ENCODE measurements around the gene AUP1.

Gene AUP1, protein sequence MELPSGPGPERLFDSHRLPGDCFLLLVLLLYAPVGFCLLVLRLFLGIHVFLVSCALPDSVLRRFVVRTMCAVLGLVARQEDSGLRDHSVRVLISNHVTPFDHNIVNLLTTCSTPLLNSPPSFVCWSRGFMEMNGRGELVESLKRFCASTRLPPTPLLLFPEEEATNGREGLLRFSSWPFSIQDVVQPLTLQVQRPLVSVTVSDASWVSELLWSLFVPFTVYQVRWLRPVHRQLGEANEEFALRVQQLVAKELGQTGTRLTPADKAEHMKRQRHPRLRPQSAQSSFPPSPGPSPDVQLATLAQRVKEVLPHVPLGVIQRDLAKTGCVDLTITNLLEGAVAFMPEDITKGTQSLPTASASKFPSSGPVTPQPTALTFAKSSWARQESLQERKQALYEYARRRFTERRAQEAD

DNA sequence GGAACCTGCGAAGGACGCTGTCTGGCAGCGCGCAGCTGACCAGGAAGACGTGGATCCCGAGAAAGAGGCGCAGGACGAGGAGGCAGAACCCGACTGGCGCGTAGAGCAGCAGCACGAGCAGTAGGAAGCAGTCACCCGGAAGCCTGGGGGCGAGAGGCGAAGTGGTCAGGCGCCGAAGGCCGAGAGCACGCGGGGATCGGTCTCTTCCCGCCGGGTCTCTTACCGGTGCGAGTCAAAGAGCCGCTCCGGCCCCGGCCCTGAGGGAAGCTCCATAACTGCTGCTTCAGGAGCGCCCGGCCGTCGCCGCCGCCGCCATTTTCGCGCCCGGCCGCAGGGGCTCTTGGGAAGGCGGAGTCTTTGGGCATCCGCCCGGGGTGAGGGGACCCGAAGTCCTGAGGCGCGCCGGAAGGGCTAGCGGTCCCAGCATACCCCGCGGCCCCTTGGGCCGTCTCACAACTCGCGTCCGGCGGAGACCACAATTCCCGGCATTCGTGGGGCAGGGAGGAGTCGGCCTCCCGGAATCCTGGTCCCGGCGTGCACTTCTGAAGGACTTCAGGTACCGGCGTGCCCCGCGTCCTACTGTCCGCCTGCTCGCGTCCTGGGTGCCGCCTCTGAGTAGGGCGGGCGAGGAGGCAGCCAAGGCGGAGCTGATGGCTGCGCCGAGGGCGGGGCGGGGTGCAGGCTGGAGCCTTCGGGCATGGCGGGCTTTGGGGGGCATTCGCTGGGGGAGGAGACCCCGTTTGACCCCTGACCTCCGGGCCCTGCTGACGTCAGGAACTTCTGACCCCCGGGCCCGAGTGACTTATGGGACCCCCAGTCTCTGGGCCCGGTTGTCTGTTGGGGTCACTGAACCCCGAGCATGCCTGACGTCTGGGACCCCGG, at the start of gene AUP1, which contains the start of gene HTRA2:
Gene AUP1, minus strand, starts transcription at position 350 of the 882 bp plus-strand sequence. Its CDS starts 77 bp downstream, at position 273.
Gene HTRA2, plus strand, starts transcription at position 577 of the 882 bp plus-strand sequence. Its CDS starts 74 bp downstream, at position 651.
- ChIA-PET POLR2A (interaction anchor here (0.5 to 8.4 kb wide), 18 partner anchors 9 to 138 kb away, joined by 3 to 70 read pairs (median 4); partner anchors contain the start of genes CCDC142, INO80B, LOXL3 and MRPL53), CTCF (interaction anchor here (1.2 kb wide), 1 partner anchor 48 kb away, joined by 4 read pairs; no protein-coding TSS in a partner anchor)
- TF ChIP-seq HDGF (IDR thresholded peaks at IDR 0.05; ENCODE audit: borderline replicate concordance) (0 out of 2 replicates have a peak, but pooled peaks have one; percentile 42), NFRKB (IDR thresholded peaks at IDR 0.05) (no peak), FOXK2 (IDR thresholded peaks at IDR 0.05) (no peak), BHLHE40 (IDR thresholded peaks at IDR 0.05; ENCODE audit: borderline replicate concordance) (no peak), L3MBTL2 (conservative IDR thresholded peaks at IDR 0.05) (peak; percentile 57; the same call in 1 of the 2 replicates), FOXM1 (IDR thresholded peaks at IDR 0.05; ENCODE audit: borderline replicate concordance) (no peak), ELF4 (IDR thresholded peaks at IDR 0.05) (peak; percentile 79)
- DNase-seq (ENCODE audit: extremely low spot score), result peak; percentile 96

DNA sequence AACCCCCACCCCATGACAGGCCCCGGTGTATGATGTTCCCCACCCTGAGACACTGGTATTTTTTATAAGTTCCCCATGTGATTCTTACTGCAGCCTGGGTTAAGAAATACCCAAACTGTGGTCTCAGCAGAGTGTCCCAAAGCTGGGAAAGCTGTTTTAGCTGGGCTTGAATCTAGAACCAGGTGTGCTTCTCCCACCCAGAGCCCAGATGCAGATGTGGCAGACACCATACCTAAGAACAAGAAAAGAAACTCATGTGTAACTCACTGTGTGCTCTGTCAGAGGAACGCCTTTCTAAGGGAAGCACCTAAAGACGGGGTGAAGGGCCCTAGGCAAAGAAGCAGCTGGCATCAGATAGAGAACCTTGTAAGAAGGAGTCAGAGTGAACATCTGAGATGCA, 48.9 kb upstream of the AUP1 start:
- no peak for TF ChIP-seq BHLHE40 (IDR thresholded peaks at IDR 0.05; ENCODE audit: borderline replicate concordance)
- TF ChIP-seq FOXA1 (IDR thresholded peaks at IDR 0.05), result no peak
- ChIA-PET POLR2A (no interaction called here), CTCF (no interaction called here)
- DNase-seq (ENCODE audit: extremely low spot score), result no peak

DNA sequence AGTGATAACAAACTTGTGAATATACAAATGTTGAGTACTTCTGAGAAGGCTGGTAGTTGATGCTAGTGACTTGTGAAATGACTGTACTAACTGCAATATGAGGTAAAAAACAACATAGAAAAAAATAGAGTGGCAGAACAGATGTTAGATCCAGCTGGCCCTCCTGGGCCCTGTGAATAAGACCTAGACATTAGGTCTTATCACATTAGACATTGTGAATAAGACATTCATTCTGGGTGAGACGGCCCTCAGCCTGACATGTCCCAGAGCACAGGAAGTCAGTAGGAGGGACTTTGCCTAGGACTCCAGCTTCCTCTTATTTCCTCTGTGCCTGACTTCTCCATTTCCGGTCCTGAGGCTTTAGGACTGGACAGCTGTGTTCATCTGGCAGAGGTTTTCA, 47.9 kb upstream of the AUP1 start:
- CTCF ChIA-PET, result interaction anchor here (1.2 to 1.8 kb wide), 2 partner anchors 10 to 44 kb away, joined by 3 to 4 read pairs; no protein-coding TSS in a partner anchor
- no peak for TF ChIP-seq BHLHE40 (IDR thresholded peaks at IDR 0.05; ENCODE audit: borderline replicate concordance)
- TF ChIP-seq SP1 (IDR thresholded peaks at IDR 0.05), result no peak
- TF ChIP-seq FOXM1 (IDR thresholded peaks at IDR 0.05; ENCODE audit: borderline replicate concordance), result no peak
- TF ChIP-seq LEF1 (IDR thresholded peaks at IDR 0.05; ENCODE audit: borderline replicate concordance), result no peak
- no peak for TF ChIP-seq ARNT (IDR thresholded peaks at IDR 0.05)
- no peak for TF ChIP-seq TARDBP (IDR thresholded peaks at IDR 0.05)
- no peak for TF ChIP-seq HDGF (IDR thresholded peaks at IDR 0.05; ENCODE audit: borderline replicate concordance)
- no peak for DNase-seq (ENCODE audit: extremely low spot score)
- POLR2A ChIA-PET, result interaction anchor here (1.0 to 1.4 kb wide), 2 partner anchors 27 to 48 kb away, joined by 3 to 4 read pairs; partner anchors contain the start of genes AUP1 and HTRA2

DNA sequence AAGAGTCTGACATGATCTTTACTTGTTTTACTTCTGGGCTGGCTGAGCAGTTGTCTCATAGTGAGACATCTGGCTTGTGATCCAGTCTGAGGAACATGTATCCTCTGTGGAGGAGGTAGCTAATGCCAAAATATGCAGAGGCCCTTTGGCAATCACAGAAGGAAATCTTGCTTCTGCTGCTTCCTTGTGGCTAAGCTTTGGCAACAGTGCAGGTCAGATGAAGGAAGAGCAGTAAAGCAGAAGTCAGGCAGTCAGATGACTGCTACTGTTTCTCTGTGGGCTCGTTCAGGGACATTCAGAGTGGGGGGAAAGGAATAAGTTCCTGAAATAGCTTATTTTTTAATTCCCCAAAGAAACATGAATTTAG, 47.3 kb upstream of the AUP1 start:
- TF ChIP-seq BHLHE40 (IDR thresholded peaks at IDR 0.05; ENCODE audit: borderline replicate concordance), result no peak
- TF ChIP-seq L3MBTL2 (conservative IDR thresholded peaks at IDR 0.05), result no peak
- TF ChIP-seq SUZ12 (IDR thresholded peaks at IDR 0.05), result no peak
- TF ChIP-seq NFRKB (IDR thresholded peaks at IDR 0.05), result no peak
- DNase-seq (ENCODE audit: extremely low spot score), result no peak
- ChIA-PET POLR2A (interaction anchor here (1.0 to 1.4 kb wide), 2 partner anchors 26 to 47 kb away, joined by 3 to 4 read pairs; partner anchors contain the start of genes AUP1 and HTRA2), CTCF (interaction anchor here (0.6 to 1.8 kb wide), 3 partner anchors 11 to 308 kb away, joined by 3 to 4 read pairs (median 4); no protein-coding TSS in a partner anchor)

DNA sequence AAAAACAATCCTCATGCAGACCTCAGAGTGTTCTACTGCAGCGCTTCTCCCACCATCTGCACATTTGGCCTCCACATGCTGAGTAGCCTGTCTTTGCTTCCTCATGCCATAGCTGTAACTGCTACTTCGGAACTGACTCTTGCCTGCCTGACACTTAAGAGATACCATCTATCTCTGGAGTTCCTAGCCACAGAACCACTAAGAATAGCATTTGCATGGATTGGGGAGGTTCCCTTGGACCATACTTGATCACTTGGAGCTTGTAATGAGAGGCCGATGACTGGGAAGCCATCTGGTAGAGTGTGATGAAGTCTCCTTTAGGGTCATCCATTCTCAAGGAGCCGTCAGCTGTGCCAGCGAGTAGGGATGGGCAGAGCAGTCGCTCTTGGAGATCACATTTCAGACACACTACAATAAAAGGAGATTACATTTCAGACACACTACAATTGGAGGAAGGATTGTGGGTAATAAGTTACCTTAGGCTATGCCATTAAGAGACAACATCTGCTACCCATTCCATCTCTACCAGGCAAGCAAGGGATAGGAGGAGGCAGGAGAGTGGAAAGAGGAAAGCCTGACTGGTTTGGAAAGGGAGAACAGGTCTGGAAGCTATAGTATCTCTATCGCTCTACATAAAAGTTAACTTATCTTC, 46.8 kb upstream of the AUP1 start:
- no peak for DNase-seq (ENCODE audit: extremely low spot score)
- ChIA-PET CTCF (interaction anchor here (0.6 to 1.8 kb wide), 2 partner anchors 11 to 307 kb away, joined by 4 read pairs; no protein-coding TSS in a partner anchor), POLR2A (interaction anchor here (1.1 kb wide), 1 partner anchor 9 kb away, joined by 3 read pairs; no protein-coding TSS in a partner anchor)
- TF ChIP-seq SP1 (IDR thresholded peaks at IDR 0.05) (no peak), CTBP1 (IDR thresholded peaks at IDR 0.05; ENCODE audit: borderline replicate concordance) (no peak), ZNF384 (IDR thresholded peaks at IDR 0.05) (no peak), HDGF (IDR thresholded peaks at IDR 0.05; ENCODE audit: borderline replicate concordance) (no peak), L3MBTL2 (conservative IDR thresholded peaks at IDR 0.05) (no peak), LEF1 (IDR thresholded peaks at IDR 0.05; ENCODE audit: borderline replicate concordance) (no peak), ELF4 (IDR thresholded peaks at IDR 0.05) (no peak), SUZ12 (IDR thresholded peaks at IDR 0.05) (no peak), FOXA1 (IDR thresholded peaks at IDR 0.05) (no peak)
- TF ChIP-seq, protein P1, sequence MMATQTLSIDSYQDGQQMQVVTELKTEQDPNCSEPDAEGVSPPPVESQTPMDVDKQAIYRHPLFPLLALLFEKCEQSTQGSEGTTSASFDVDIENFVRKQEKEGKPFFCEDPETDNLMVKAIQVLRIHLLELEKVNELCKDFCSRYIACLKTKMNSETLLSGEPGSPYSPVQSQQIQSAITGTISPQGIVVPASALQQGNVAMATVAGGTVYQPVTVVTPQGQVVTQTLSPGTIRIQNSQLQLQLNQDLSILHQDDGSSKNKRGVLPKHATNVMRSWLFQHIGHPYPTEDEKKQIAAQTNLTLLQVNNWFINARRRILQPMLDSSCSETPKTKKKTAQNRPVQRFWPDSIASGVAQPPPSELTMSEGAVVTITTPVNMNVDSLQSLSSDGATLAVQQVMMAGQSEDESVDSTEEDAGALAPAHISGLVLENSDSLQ (IDR thresholded peaks at IDR 0.05), result no peak

DNA sequence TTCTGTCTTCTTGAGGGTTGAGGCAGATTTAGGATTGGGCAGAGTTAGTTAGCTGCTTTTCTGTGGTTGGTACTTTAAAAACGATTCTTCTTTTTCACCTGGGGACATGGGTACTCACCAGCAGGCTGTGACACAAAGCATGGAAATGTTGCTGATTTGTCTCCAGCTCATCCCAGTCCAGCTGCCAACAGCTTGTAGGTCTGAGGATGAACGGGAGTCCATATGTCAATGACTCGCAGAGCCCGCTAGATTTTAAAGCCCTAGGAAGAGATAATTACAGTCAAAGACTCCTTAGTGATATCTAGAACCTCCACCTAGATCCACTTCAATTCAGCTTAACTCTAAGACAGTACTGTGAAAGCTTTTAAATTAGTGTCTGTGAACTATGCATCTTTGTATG, 45.8 kb upstream of the AUP1 start:
- ChIA-PET POLR2A (interaction anchor here (0.7 to 1.1 kb wide), 2 partner anchors 10 to 35 kb away, joined by 3 to 4 read pairs; no protein-coding TSS in a partner anchor), CTCF (no interaction called here)
- no peak for DNase-seq (ENCODE audit: extremely low spot score)
- no peak for TF ChIP-seq ARNT (IDR thresholded peaks at IDR 0.05)
- no peak for TF ChIP-seq FOXM1 (IDR thresholded peaks at IDR 0.05; ENCODE audit: borderline replicate concordance)
- no peak for TF ChIP-seq BHLHE40 (IDR thresholded peaks at IDR 0.05; ENCODE audit: borderline replicate concordance)
- no peak for TF ChIP-seq SP1 (IDR thresholded peaks at IDR 0.05)
- no peak for TF ChIP-seq LEF1 (IDR thresholded peaks at IDR 0.05; ENCODE audit: borderline replicate concordance)
- TF ChIP-seq HDGF (IDR thresholded peaks at IDR 0.05; ENCODE audit: borderline replicate concordance), result no peak
- no peak for TF ChIP-seq ELF4 (IDR thresholded peaks at IDR 0.05)
- no peak for TF ChIP-seq FOXK2 (IDR thresholded peaks at IDR 0.05)
- TF ChIP-seq FOXA1 (IDR thresholded peaks at IDR 0.05), result no peak
- TF ChIP-seq CTBP1 (IDR thresholded peaks at IDR 0.05; ENCODE audit: borderline replicate concordance), result no peak
- no peak for TF ChIP-seq ZNF384 (IDR thresholded peaks at IDR 0.05)
- no peak for TF ChIP-seq NFRKB (IDR thresholded peaks at IDR 0.05)
- TF ChIP-seq, protein P1 (IDR thresholded peaks at IDR 0.05), result no peak
- TF ChIP-seq SUZ12 (IDR thresholded peaks at IDR 0.05), result no peak
- TF ChIP-seq TARDBP (IDR thresholded peaks at IDR 0.05), result no peak
- no peak for TF ChIP-seq L3MBTL2 (conservative IDR thresholded peaks at IDR 0.05)
